ENCODE measurements around the gene CTSF.
A peak's percentile ranks its signal among the peaks of the same experiment; 100 is the strongest.
"Not testable (repeated sequence)": the region's sequence is repeated elsewhere in the genome, so short reads cannot be mapped to it uniquely, and the experiment has no call there.

CTSF gene

GRCh38 chr11:66568124-66568916 is at the start of gene CTSF:
Gene CTSF (minus strand): TSS chr11:66568606. CDS start chr11:66568486, 120 bp downstream.
- peak; percentile 65 for DNase-seq

- DNase-seq = no peak
Observed at GRCh38 chr11:66617155-66617834, 48.9 kb upstream of the CTSF start.

GRCh38 chr11:66616379-66617154 is 48.2 kb upstream of the CTSF start, which contains the start of gene RBM14:
Gene RBM14 (plus strand): TSS chr11:66616630. CDS start chr11:66616721, 91 bp downstream.
- peak; percentile 98 for DNase-seq

- DNase-seq = no peak
Observed at GRCh38 chr11:66614073-66614472, 45.7 kb upstream of the CTSF start.

GRCh38 chr11:66612458-66612857 is 44.1 kb upstream of the CTSF start:
- no peak for DNase-seq

- DNase-seq = no peak
Observed at GRCh38 chr11:66609721-66610617, 41.6 kb upstream of the CTSF start.

GRCh38 chr11:66607126-66607834 is 38.9 kb upstream of the CTSF start:
- no peak for DNase-seq

GRCh38 chr11:66606608-66607007 is 38.2 kb upstream of the CTSF start:
- not testable (repeated sequence) for DNase-seq

- no peak for DNase-seq
Observed at GRCh38 chr11:66604155-66604554, 35.7 kb upstream of the CTSF start.

GRCh38 chr11:66603072-66603471 is 34.7 kb upstream of the CTSF start:
- DNase-seq = no peak

- no peak for DNase-seq
Observed at GRCh38 chr11:66600631-66601233, 32.3 kb upstream of the CTSF start.

GRCh38 chr11:66600219-66600618 is 31.8 kb upstream of the CTSF start:
- DNase-seq = no peak

- DNase-seq = no peak
Observed at GRCh38 chr11:66598993-66599392, 30.6 kb upstream of the CTSF start.

- no peak for DNase-seq
Observed at GRCh38 chr11:66595245-66595904, 27.0 kb upstream of the CTSF start.

GRCh38 chr11:66593650-66594049 is 25.2 kb upstream of the CTSF start:
- no peak for DNase-seq

GRCh38 chr11:66593303-66593635 is 24.9 kb upstream of the CTSF start:
- no peak for DNase-seq

GRCh38 chr11:66592457-66593302 is 24.3 kb upstream of the CTSF start, which contains the start of the genes CCDC87 and CCS:
Gene CCDC87 (minus strand): TSS chr11:66593063. CDS start chr11:66593015, 48 bp downstream.
Gene CCS (plus strand): TSS chr11:66593185. CDS start chr11:66593262, 77 bp downstream.
- DNase-seq = peak; percentile 84

GRCh38 chr11:66591175-66591574 is 22.8 kb upstream of the CTSF start:
- DNase-seq = no peak

GRCh38 chr11:66589996-66590675 is 21.7 kb upstream of the CTSF start:
- no peak for DNase-seq

Measured in DMS153 (cell line).